GM18505 (cell line): Measurements from ENCODE around the gene ANKRD23.
"Not testable (repeated sequence)": the region's sequence is repeated elsewhere in the genome, so short reads cannot be mapped to it uniquely, and the experiment has no call there.

Experiments
- ATAC-seq: cut with Tn5 transposase; IDR thresholded peaks from one replicate; pipeline ENCODE4 v1.9.1; 2021; ENCODE audit not compliant: unreplicated experiment
- POLR2A ChIP-seq: IDR thresholded peaks from 4 replicates; pipeline ENCODE4 v1.6.1; 2011; ENCODE audit warnings: borderline replicate concordance; ENCODE audit not compliant: insufficient read depth, insufficient read length; ENCODE audit errors: extremely low read depth

ANKRD23 gene

DNA sequence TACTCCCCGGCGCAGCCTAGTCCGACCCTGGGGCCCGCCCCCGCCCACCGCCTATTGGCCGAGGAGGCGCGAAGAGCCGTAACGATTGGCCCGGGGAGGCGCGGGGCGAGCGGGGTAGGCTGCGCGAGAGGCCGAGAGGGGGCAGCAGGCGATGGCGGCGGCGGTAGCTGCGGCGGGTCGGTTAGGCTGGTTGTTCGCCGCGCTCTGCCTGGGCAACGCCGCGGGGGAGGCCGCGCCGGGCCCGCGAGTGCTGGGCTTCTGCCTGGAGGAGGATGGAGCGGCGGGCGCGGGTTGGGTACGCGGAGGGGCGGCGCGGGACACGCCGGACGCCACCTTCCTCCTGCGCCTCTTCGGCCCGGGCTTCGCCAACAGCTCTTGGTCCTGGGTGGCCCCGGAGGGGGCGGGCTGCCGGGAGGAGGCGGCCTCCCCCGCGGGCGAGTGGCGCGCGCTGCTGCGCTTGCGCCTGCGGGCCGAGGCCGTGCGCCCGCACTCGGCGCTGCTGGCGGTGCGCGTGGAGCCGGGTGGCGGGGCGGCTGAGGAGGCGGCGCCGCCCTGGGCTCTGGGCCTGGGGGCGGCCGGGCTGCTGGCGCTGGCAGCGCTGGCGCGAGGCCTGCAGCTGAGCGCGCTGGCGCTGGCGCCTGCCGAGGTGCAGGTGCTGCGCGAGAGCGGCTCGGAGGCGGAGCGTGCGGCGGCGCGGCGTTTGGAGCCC lies 27.5 kb downstream of the ANKRD23 start, which contains the start of gene CNNM3:
Gene CNNM3, plus strand, starts transcription at position 142 of the 709 bp plus-strand sequence. Its CDS starts 10 bp downstream, at position 152.
- TF ChIP-seq POLR2A, result peak; percentile 72
- ATAC-seq, result peak; percentile 72

DNA sequence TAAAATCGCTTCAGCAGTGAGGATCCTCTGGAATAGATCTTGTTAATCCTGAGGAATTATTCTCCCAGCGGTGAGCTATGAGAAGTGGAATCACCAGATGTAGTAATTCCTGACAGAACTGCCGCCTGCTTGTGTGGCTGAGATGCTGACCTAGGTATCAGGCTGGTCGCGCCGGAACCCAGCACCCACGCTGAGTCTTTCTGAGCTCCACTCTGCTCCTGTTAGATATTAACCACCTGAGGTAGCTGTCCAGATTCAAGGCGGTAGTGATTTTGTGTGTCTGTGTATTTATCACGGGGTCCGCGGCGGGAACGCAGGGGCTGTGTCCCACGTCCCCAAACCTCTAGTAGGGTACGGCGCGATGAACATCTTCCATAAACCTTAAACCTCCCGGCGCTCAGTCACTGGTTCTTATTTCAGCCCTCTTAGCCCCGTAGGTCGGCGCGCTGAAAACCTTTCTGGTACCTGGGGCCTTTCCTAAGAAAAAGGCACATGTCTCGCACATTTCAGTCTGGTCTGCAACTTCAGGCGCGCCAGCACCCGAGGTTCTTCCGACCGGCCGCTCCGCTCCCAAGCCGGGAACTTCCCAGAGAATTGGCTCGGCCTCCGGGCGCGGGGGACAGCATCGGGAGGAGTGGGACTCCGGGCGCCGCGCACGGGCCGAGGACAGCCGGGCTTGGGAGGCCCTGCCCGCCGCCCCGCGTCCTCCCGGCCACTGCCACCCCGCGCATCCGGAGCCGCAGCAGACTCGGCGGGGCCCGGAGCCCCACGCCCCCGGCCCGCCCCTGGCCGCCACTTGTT lies 28.3 kb downstream of the ANKRD23 start:
- TF ChIP-seq POLR2A, result no peak
- ATAC-seq, result no peak

DNA sequence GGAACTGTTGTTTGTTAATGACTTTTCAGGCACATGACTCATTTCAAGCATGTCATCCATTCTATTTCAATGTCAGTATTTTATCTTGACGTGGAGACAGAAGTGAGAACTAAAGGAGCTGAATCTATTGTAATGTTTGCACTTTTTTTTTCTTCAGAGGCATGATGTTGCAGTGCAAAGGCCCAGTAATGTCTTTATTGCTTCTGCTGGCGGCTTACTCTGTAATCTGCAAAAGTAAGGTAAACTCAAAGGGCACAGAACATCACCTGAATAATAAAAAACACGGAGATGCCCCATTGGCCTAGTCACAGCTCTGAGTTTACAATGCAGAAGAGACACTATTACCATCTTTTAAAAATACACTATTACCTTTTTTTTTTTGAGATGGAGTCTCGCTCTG lies 30.2 kb downstream of the ANKRD23 start:
- no peak for ATAC-seq
- no peak for TF ChIP-seq POLR2A

DNA sequence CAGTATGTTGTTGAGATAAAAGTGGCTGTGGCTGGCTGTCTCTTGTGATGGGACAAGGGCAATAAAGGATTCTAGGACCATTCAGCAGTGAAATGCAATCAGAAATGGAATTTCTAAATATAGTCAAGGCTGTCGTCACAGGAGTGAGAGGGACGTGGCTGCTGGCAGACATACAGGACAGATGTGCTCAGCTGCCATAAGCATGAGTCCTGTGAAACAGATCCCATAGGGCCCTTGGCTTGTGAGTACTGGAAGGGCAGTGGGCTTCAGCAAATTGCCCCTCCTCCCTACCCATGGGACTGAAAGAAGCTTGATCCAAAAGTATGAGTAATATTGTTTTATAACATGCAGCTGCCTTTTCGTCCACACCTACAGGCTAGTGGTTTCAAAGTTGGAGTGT lies 31.9 kb downstream of the ANKRD23 start:
- ATAC-seq, result no peak
- no peak for TF ChIP-seq POLR2A

DNA sequence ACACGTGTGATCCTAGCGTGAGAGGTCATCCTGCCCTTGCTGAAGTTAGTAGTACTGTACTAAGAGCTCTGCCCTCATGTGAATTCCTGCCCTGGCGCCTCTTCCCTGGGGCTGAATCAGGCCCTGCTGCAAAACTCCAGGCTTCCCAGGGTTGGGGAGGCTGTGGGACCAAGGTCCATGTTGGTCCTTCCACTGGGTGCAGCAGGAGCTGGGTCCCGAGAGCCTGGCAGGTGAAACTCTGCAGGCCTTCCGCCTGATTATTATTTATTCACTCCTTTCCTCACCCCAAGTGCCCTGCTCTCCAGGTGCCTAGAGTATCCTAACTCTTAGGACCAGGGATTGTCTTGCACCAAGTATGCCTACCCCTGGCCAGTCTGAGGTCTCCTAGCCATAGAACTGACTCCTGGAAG lies 33.0 kb downstream of the ANKRD23 start:
- ATAC-seq, result no peak
- TF ChIP-seq POLR2A, result no peak

DNA sequence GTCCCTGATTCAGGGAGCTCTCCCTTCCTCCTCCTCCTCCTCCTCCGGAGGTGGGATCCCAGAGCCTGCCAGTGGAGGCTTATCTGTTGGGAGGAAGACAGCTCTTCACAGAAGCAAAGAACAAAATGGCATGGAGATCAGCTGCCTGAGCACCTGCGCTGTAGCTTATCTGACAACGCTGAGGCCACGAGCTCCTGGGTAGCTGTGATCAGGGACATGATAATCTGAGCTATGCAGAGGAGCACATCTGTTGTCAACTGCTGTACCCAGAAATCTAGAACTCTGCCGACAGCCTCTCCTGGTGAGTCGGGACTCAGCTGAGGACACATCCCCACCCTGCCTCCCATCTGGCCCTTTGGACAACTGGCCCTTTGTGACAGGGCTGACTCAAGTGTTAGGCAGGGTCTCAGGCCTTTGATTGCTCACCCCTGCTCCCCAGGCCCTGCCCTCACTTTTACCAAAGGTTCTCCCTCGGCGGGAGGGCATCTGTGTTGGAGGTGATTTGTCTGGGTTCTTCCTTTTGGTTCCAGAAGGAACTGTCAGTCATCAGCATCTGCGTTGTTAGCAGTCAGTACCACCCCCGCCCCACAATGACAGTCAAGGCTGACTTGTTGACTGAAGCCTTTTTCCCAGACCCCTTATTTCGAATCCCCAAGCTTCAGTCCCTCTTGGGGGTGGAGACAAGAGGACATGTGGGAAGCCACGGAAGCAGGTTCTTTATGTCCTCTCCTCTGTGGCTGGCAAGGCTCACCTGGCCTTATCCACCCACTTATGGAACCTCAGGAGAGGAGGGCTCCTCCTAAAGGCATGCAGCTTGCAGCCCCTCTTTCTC lies 33.7 kb downstream of the ANKRD23 start:
- TF ChIP-seq POLR2A, result no peak
- ATAC-seq, result no peak

DNA sequence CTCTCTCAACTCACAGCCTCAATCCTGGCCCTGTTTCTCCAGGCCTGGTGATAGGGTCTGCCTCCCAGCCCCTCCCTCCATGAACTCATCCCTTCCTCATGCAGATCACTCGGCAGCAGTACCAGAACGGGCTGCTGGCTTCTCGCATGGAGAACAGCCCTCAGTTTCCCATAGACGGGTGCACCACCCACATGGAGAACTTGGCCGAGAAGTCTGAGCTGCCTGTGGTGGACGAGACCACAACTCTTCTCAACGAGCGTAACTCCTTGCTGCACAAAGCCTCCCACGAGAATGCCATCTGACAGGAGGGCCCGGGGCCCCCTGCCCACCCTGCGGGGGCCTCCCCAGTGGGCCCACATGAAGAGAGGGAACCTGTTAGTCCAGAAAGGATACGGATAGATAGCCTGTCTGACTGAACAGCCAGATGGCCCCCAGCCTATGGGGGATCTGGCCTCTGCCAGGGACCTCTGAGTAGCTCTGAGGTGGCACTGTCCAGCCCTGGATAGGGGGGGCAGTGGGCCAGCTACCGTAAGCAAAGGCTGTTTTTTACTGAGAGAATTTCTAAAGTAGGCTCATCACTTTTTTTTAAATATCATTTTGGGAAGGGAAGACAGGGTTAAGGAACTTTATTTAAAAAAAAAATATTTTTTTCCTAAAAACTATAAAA lies 34.5 kb downstream of the ANKRD23 start:
- no peak for ATAC-seq
- TF ChIP-seq POLR2A, result no peak

DNA sequence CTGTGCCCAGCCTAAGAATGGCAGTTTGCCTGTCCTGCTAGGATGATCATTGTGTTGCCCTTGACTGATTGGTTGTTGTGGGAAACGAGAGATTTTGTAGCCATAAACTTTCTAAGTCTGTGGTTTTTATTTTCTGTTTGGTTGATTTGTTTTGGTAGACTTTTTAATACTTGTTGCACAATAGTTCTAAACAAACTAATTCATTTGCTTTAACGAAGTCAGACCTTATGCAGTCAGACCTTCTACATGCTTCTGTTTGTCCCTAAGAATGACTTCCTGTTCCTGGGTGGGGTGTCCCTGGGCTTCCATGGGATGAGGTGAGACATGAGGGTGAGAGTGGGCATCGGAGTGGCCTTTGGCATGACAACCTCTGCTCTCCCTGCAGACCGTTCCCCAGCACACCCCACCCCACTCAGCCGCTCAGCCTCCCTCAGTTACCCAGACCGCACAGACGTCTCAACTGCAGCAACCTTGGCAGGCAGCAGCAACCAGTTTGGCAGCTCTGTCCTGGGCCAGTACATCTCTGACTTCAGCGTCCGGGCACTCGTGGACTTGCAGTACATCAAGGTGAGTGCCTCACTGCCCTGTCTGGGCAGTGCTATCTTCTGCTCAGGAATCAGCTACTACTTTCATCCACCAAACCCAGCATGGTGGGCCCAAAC lies 35.5 kb downstream of the ANKRD23 start:
- ATAC-seq, result no peak
- no peak for TF ChIP-seq POLR2A

DNA sequence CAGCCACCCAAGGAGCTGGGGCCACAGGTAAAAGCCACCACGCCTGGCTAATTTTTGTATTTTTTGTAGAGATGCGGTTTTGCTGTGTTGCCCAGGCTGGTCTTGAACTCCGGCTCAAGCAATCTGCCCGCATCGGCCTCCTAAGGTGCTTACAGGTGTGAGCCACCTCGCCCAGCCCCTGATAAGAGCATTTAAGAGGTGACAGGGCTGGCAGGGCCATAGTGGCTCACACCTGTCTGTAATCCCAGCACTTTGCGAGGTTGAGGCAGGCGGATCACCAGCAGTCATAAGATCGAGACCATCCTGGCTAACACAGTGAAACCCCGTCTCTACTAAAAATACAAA lies 36.7 kb downstream of the ANKRD23 start:
- ATAC-seq, result no peak
- TF ChIP-seq POLR2A, result no peak

DNA sequence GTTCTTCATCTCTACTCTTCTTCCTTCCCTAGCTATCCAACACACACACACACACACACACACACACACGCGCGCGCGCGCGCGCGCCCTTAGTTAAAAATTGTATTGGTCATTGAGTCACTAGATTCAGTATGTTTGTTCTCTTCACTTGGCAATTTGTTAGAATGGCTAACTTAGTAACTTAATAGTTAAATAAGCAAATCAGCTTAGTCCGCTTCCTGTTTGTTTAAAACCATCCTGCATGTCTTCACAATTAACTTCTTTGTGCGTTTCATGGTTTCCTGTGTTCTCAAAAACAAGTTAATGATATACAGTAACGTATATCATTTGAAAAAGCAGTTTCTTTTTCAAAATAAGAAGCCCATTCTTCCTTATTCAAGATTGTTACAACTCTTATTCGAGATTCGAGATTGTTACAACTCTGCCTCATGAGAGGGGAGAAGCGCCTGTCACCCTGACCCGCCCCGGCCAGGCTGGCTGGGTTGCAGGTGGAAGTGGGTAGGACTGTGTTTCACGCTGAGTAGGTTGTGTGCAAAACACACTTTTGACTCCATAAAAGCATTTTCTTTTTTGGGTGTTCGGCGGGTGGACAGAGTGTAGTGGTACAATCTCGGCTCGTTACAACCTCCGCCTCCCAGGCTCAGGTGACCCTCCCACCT lies 37.2 kb downstream of the ANKRD23 start:
- no peak for ATAC-seq
- TF ChIP-seq POLR2A, result peak; percentile 13

DNA sequence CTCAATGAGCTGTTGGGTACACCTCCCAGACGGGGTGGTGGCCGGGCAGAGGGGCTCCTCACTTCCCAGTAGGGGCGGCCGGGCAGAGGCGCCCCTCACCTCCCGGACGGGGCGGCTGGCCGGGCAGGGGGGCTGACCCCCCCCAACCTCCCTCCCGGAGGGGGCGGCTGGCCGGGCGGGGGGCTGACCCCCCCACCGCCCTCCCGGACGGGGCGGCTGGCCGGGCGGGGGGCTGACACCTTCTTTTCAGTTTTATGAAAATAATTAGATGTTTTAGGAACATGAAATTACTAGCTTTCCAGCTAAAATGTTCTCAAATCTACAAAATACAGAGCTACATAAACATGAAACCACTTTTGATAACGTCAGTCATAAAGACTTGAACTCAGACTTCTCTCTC lies 37.9 kb downstream of the ANKRD23 start:
- ATAC-seq, result not testable (repeated sequence)

DNA sequence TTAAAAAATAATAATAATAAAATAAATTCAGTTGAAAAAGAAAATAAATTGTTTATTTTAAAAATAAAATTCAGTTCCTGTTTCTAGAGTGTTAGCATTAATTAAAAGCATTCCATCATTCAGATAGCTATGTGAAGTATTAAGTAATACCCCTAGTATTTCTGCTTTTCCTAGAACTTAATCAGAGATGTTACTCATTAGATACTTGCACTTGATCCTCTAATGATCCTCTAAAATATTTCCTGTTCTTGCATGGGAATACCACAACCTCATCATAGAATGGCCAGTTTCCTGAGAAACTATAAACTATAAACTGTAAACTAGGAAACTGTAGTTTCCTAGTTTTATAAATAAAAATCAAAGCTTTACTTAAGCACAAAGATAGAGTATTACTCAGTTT lies 38.8 kb downstream of the ANKRD23 start:
- ATAC-seq, result no peak
- no peak for TF ChIP-seq POLR2A
